T-helper 2 cell treated with Interferon-gamma antibody and Interleukin-4, amounts not matched to agents 100 ng/mL and 5 ng/mL, for 36 hours (primary cell): ENCODE measurements around the gene ANXA6. TPM values are rescaled to one million over a fixed set of nuclear protein-coding genes. Genes with fewer than 3 reads are reported as not detected.
"Not testable (repeated sequence)": the region's sequence is repeated elsewhere in the genome, so short reads cannot be mapped to it uniquely, and the experiment has no call there.

ENCODE experiments used
- intact Hi-C: fragments of 100-400 bp; cut with micrococcal nuclease; formaldehyde crosslinking; loops from one replicate; pipeline ENCODE4 v1.15.1; 2023
- total RNA-seq: library from RNA; stranded (reverse); gene quantifications from 2 replicates; pipeline ENCODE4 v1.2.3, GENCODE V29; 2022

ANXA6 gene
- total RNA-seq, 1 donor from 2014 or later: 589 TPM

- intact Hi-C loops: no loop called here
Observed at GRCh38 chr5:151181818-151182523, 24.4 kb upstream of the ANXA6 start.

- intact Hi-C loops: no loop called here
Observed at GRCh38 chr5:151180291-151180690, 22.7 kb upstream of the ANXA6 start.

GRCh38 chr5:151179489-151179840 is 21.9 kb upstream of the ANXA6 start:
- intact Hi-C loops: no loop called here

- intact Hi-C loops: no loop called here
Observed at GRCh38 chr5:151178777-151179488, 21.4 kb upstream of the ANXA6 start.

GRCh38 chr5:151178372-151178771 is 20.8 kb upstream of the ANXA6 start:
- intact Hi-C loops: no loop called here

GRCh38 chr5:151176268-151176667 is 18.7 kb upstream of the ANXA6 start:
- intact Hi-C loops: not testable (repeated sequence)

- intact Hi-C loops: no loop called here
Observed at GRCh38 chr5:151174612-151175101, 17.1 kb upstream of the ANXA6 start.

- intact Hi-C loops: no loop called here
Observed at GRCh38 chr5:151173711-151174611, 16.4 kb upstream of the ANXA6 start.

- intact Hi-C loops: no loop called here
Observed at GRCh38 chr5:151171529-151171928, 13.9 kb upstream of the ANXA6 start.

GRCh38 chr5:151168602-151169344 is 11.2 kb upstream of the ANXA6 start:
- intact Hi-C loops: loop anchor here (10.0 kb wide), 1 partner anchor 604 kb away; no protein-coding TSS in a partner anchor

GRCh38 chr5:151167022-151167421 is 9.4 kb upstream of the ANXA6 start:
- intact Hi-C loops: loop anchor here (10.0 kb wide), 1 partner anchor 602 kb away; no protein-coding TSS in a partner anchor

- intact Hi-C loops: loop anchor here (1.0 to 10.0 kb wide), 4 partner anchors 39 to 600 kb away; no protein-coding TSS in a partner anchor
Observed at GRCh38 chr5:151164687-151165392, 7.3 kb upstream of the ANXA6 start.

GRCh38 chr5:151162776-151163175 is 5.2 kb upstream of the ANXA6 start:
- intact Hi-C loops: loop anchor here (10.0 kb wide), 1 partner anchor 598 kb away; no protein-coding TSS in a partner anchor

- intact Hi-C loops: loop anchor here (5.0 to 10.0 kb wide), 2 partner anchors 378 to 595 kb away; no protein-coding TSS in a partner anchor
Observed at GRCh38 chr5:151159649-151160373, 2.2 kb upstream of the ANXA6 start.

GRCh38 chr5:151158287-151158661 is 695 bp upstream of the ANXA6 start:
- intact Hi-C loops: loop anchor here (1.0 to 5.0 kb wide), 2 partner anchors 8 to 376 kb away; no protein-coding TSS in a partner anchor

- intact Hi-C loops: loop anchor here (1.0 to 5.0 kb wide), 4 partner anchors 30 to 374 kb away; no protein-coding TSS in a partner anchor
Observed at GRCh38 chr5:151156507-151157420, 815 bp downstream of the ANXA6 start.

- intact Hi-C loops: loop anchor here (1.0 to 5.0 kb wide), 6 partner anchors 15 to 374 kb away; partner anchors contain the start of genes GM2A and TNIP1
Observed at GRCh38 chr5:151155775-151156506, 1.6 kb downstream of the ANXA6 start.
